Measurements from ENCODE around the gene CCDC178.

Gene CCDC178

DNA sequence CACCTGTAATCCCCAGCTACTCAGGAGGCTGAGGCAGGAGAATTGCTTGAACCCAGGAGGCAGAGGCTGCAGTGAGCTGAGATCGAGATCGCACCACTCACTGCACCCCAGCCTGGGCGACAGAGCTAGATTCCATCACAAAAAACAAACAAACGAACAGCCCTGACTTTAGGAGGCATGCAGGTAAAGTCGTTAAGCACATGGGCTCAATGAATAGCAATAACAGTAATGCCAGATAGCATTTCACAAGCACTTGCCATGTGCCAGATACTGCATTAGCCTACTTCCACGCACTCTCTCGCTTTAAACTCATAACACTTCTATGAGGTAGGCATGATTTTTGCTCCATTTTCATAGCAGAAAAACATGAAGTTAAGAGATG is 532.1 kb downstream of the CCDC178 start:
- Histone ChIP-seq H3K9ac (ENCODE audit: insufficient read length) (no peak overlapping the region), H3K36me3 (ENCODE audit: insufficient read depth, low read length) (no peaks in the 10 kb centered on the region), H3K9me3 (ENCODE audit: low read depth, low read length) (no peaks in the 10 kb centered on the region), H3K4me3 (no peak overlapping the region), H3K27ac (no peak overlapping the region)
- no peak for TF ChIP-seq FOXP2 (optimal IDR thresholded peaks at IDR 0.05; ENCODE audit: control extremely low read depth, extremely low read length, insufficient read depth)
- no peak for TF ChIP-seq POLR2AphosphoS5 (IDR thresholded peaks at IDR 0.05; ENCODE audit: borderline replicate concordance, low read depth, low read length)
- TF ChIP-seq EZH2 (IDR thresholded peaks at IDR 0.05), result no peak
- no peak for DNase-seq (ENCODE audit: low read depth, low spot score)

DNA sequence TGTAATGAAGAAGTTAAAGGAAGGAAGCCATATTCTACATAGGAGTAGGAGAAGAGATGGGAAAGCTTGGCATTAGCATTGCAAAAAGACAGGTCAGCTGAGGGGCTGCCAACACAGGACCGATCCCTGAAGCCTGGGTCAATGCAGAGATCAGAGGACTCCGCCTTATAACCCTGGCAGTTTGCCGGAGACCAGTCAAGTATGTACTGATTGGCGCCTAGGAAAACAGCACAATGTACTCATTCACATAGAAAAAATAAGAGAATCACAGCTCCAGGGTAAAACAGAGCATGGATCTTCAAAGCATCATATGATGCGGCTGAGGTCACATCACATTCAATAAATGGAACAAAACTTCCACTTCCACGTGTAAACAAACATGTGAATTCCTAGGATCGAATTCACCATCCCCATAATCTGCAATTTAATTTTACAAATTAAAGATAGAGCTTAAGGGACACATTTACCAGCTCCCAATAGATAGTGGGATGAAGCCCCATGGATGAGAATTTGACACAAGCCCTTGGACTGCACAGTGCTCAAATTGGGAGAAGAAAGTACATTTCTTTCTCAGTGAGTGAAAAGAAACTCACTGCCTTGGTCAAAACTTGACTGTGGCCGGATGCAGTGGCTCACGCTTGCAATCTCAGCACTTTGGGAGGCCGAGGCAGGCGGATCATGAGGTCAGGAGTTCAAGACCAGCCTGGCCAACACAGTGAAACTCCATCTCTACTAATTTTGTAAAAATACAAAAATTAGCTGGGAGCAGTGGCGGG is 532.7 kb downstream of the CCDC178 start:
- TF ChIP-seq FOXP2 (optimal IDR thresholded peaks at IDR 0.05; ENCODE audit: control extremely low read depth, extremely low read length, insufficient read depth) (no peak), EZH2 (IDR thresholded peaks at IDR 0.05) (no peak), POLR2AphosphoS5 (IDR thresholded peaks at IDR 0.05; ENCODE audit: borderline replicate concordance, low read depth, low read length) (no peak)
- H3K27ac ChIP-seq, result no peak overlapping the region
- H3K9me3 ChIP-seq (ENCODE audit: low read depth, low read length), result no peaks in the 10 kb centered on the region
- no peak overlapping the region for H3K9ac ChIP-seq (ENCODE audit: insufficient read length)
- DNase-seq (ENCODE audit: low read depth, low spot score), result no peak
- H3K36me3 ChIP-seq (ENCODE audit: insufficient read depth, low read length), result no peaks in the 10 kb centered on the region
- H3K4me3 ChIP-seq, result no peak overlapping the region

DNA sequence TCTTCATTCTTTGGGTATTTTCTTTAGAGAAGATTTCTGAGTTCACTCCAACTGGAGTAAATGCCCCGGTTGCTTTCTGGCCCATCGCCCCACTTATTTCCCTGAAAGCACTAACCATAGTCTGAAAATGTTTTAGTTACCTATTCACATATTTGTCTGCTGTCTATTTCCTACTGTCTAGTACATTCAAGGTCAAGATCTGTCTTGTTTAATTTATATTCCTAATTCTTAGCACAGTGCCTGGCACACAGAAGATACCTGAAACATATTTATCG is 533.3 kb downstream of the CCDC178 start:
- TF ChIP-seq FOXP2 (optimal IDR thresholded peaks at IDR 0.05; ENCODE audit: control extremely low read depth, extremely low read length, insufficient read depth), result no peak
- no peak for TF ChIP-seq POLR2AphosphoS5 (IDR thresholded peaks at IDR 0.05; ENCODE audit: borderline replicate concordance, low read depth, low read length)
- TF ChIP-seq EZH2 (IDR thresholded peaks at IDR 0.05), result no peak

DNA sequence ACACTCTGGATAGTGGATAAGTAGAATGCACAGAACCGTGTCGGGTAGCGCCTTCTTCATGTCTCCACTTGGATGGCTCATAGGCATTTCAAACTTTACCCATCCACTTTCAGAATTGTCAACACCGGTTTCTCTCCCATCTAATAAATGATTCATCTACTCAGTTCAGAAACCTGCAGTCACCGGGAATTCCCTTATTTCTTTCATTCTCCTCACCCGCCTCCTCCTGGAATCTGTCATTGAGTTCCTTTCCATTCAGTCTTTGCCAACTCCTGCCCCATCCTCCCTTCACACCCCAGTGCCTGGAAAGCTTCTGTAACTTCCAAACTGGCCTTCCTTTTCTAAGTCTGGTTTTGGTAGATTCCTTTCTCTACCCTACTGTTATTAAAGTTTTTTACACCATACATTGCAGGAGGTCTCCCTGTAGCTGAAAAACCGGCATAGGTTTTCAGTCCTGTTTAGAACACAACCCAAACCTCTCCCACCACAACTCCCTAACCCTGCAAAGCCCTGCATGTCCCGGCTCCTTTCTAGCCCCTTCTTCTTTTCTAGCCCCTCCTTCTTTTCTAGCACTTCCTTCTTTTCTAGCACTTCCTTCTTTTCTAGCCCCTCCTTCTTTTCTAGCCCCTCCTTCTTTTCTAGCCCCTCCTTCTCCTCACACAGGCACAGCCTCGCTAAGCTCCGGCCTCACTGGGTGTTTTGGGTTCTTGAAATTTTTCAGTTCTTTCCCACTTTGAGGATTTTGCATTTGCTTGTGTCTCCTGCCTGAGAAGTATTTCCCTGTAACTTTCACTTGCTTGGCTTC is 533.8 kb downstream of the CCDC178 start:
- no peak overlapping the region for H3K9ac ChIP-seq (ENCODE audit: insufficient read length)
- TF ChIP-seq POLR2AphosphoS5 (IDR thresholded peaks at IDR 0.05; ENCODE audit: borderline replicate concordance, low read depth, low read length) (no peak), FOXP2 (optimal IDR thresholded peaks at IDR 0.05; ENCODE audit: control extremely low read depth, extremely low read length, insufficient read depth) (no peak), EZH2 (IDR thresholded peaks at IDR 0.05) (no peak)
- H3K27ac ChIP-seq, result no peak overlapping the region
- no peaks in the 10 kb centered on the region for H3K36me3 ChIP-seq (ENCODE audit: insufficient read depth, low read length)
- H3K9me3 ChIP-seq (ENCODE audit: low read depth, low read length), result no peaks in the 10 kb centered on the region
- no peak overlapping the region for H3K4me3 ChIP-seq
- DNase-seq (ENCODE audit: low read depth, low spot score), result no peak

More for the DNA sequence above, 533.3 kb downstream of the CCDC178 start:
- H3K4me3 ChIP-seq, result no peak overlapping the region
- no peaks in the 10 kb centered on the region for H3K36me3 ChIP-seq (ENCODE audit: insufficient read depth, low read length)
- H3K27ac ChIP-seq, result no peak overlapping the region
- DNase-seq (ENCODE audit: low read depth, low spot score), result no peak
- no peaks in the 10 kb centered on the region for H3K9me3 ChIP-seq (ENCODE audit: low read depth, low read length)
- no peak overlapping the region for H3K9ac ChIP-seq (ENCODE audit: insufficient read length)

DNA sequence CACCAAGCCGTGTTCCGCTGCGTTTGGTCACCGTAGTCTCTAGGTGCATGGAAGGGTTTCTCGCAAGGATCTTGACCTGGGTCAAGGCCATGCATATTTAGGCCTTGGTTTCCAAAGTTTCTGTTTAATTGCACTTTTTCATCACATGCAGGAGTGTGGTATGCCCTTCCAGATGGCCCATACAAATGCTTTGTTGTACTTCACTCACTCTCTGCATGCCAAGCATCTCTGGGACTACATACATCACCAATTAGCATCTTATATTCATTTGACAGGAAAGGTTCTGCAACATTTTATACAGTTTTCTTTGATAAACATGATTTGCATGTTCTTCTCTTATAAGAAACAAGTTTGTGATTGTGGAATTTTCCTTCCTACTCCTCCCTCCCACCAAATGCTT is 534.9 kb downstream of the CCDC178 start:
- Histone ChIP-seq H3K27ac (no peak overlapping the region), H3K9me3 (ENCODE audit: low read depth, low read length) (no peaks in the 10 kb centered on the region), H3K36me3 (ENCODE audit: insufficient read depth, low read length) (no peaks in the 10 kb centered on the region), H3K9ac (ENCODE audit: insufficient read length) (no peak overlapping the region), H3K4me3 (no peak overlapping the region)
- DNase-seq (ENCODE audit: low read depth, low spot score), result no peak
- TF ChIP-seq EZH2 (IDR thresholded peaks at IDR 0.05) (no peak), FOXP2 (optimal IDR thresholded peaks at IDR 0.05; ENCODE audit: control extremely low read depth, extremely low read length, insufficient read depth) (no peak), POLR2AphosphoS5 (IDR thresholded peaks at IDR 0.05; ENCODE audit: borderline replicate concordance, low read depth, low read length) (no peak)

DNA sequence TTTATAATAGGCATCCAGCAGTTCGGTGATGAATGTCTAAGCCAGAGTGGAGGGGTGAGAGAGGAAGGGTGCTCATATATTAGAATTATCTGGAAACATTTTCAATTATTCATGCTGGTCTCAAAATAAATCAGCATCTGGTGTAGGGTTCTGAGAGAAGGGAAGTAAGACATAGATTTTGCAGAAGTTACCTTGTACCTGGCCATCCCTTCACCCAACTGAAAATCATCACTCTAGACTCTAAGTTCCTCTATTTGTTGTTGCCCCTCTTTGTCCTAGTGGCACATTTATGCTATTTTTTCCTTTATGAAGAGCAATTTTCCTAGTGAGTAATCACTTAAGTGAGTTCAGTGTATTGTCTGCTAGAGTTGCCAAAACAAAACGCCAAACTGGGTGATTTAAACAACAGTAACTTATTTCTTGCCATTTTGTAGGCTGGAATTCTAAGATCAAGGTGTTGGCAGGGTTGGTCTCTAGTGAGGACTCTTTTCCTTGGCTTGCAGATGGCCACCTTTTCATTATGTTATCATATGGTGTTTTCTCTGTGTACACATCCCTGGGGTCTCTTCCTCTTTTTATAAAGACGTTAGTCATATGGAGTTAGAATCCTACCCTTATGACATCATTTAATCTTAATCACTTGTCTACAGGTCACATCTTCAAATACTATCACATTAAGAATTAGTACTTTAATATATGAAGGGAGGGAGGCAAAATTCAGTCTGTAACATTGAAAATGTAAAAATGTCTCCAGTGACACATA is 537.8 kb downstream of the CCDC178 start:
- TF ChIP-seq EZH2 (IDR thresholded peaks at IDR 0.05), result no peak
- no peak for TF ChIP-seq FOXP2 (optimal IDR thresholded peaks at IDR 0.05; ENCODE audit: control extremely low read depth, extremely low read length, insufficient read depth)
- TF ChIP-seq POLR2AphosphoS5 (IDR thresholded peaks at IDR 0.05; ENCODE audit: borderline replicate concordance, low read depth, low read length), result no peak
- DNase-seq (ENCODE audit: low read depth, low spot score), result no peak
- no peaks in the 10 kb centered on the region for H3K9me3 ChIP-seq (ENCODE audit: low read depth, low read length)
- H3K4me3 ChIP-seq, result no peak overlapping the region
- no peak overlapping the region for H3K9ac ChIP-seq (ENCODE audit: insufficient read length)
- no peak overlapping the region for H3K27ac ChIP-seq
- H3K36me3 ChIP-seq (ENCODE audit: insufficient read depth, low read length), result no peaks in the 10 kb centered on the region

DNA sequence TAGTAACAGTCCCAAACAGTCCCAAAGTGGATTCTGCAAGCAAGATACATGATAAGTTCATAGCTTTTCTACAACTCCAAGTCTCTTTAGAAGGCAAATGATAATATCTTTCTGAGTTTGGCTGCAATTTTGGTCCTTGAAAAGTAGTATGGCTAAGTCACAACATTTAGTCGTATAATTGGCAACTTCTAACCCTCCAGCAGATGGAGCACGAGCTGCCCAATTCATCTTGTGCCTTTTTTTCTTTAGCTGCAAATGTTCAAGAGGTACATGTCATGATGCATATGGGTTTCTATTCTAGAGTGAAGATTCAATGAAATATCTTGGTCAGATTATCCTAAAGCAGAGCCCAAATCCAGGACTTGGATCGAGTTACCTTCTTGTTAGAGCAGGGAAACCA is 540.7 kb downstream of the CCDC178 start:
- H3K9me3 ChIP-seq (ENCODE audit: low read depth, low read length), result no peaks in the 10 kb centered on the region
- no peak overlapping the region for H3K4me3 ChIP-seq
- TF ChIP-seq FOXP2 (optimal IDR thresholded peaks at IDR 0.05; ENCODE audit: control extremely low read depth, extremely low read length, insufficient read depth), result no peak
- no peak for TF ChIP-seq EZH2 (IDR thresholded peaks at IDR 0.05)
- TF ChIP-seq POLR2AphosphoS5 (IDR thresholded peaks at IDR 0.05; ENCODE audit: borderline replicate concordance, low read depth, low read length), result no peak
- H3K27ac ChIP-seq, result no peak overlapping the region
- DNase-seq (ENCODE audit: low read depth, low spot score), result no peak
- no peak overlapping the region for H3K9ac ChIP-seq (ENCODE audit: insufficient read length)
- H3K36me3 ChIP-seq (ENCODE audit: insufficient read depth, low read length), result no peaks in the 10 kb centered on the region

Data from SK-N-MC (cell line).